ENCODE measurements around the gene PLXND1.
A peak's percentile ranks its signal among the peaks of the same experiment; 100 is the strongest.
"Not testable (repeated sequence)": the region's sequence is repeated elsewhere in the genome, so short reads cannot be mapped to it uniquely, and the experiment has no call there.

Gene PLXND1

GRCh38 chr3:129606636-129607390 is at the start of gene PLXND1:
Gene PLXND1 (minus strand): TSS chr3:129606676. CDS start chr3:129606639, 37 bp downstream.
- peak; percentile 61 for DNase-seq

GRCh38 chr3:129655291-129655700 is 48.8 kb upstream of the PLXND1 start:
- no peak for DNase-seq

GRCh38 chr3:129654131-129654530 is 47.7 kb upstream of the PLXND1 start:
- DNase-seq: no peak

GRCh38 chr3:129653019-129653418 is 46.5 kb upstream of the PLXND1 start:
- no peak for DNase-seq

- no peak for DNase-seq
Measured at GRCh38 chr3:129651435-129652202, 45.1 kb upstream of the PLXND1 start.

- peak; percentile 44 for DNase-seq
Measured at GRCh38 chr3:129650256-129650872, 43.9 kb upstream of the PLXND1 start.

- DNase-seq: no peak
Measured at GRCh38 chr3:129648391-129648790, 41.9 kb upstream of the PLXND1 start.

- no peak for DNase-seq
Measured at GRCh38 chr3:129645286-129645685, 38.8 kb upstream of the PLXND1 start.

GRCh38 chr3:129644836-129645235 is 38.4 kb upstream of the PLXND1 start:
- no peak for DNase-seq

- not testable (repeated sequence) for DNase-seq
Measured at GRCh38 chr3:129641567-129642260, 35.2 kb upstream of the PLXND1 start.

- DNase-seq: not testable (repeated sequence)
Measured at GRCh38 chr3:129640985-129641384, 34.5 kb upstream of the PLXND1 start.

- no peak for DNase-seq
Measured at GRCh38 chr3:129638481-129638880, 32.0 kb upstream of the PLXND1 start.

GRCh38 chr3:129636082-129636481 is 29.6 kb upstream of the PLXND1 start:
- no peak for DNase-seq

- no peak for DNase-seq
Measured at GRCh38 chr3:129635656-129636055, 29.2 kb upstream of the PLXND1 start.

- DNase-seq: no peak
Measured at GRCh38 chr3:129633751-129634481, 27.4 kb upstream of the PLXND1 start.

GRCh38 chr3:129632977-129633376 is 26.5 kb upstream of the PLXND1 start:
- no peak for DNase-seq

GRCh38 chr3:129632556-129632955 is 26.1 kb upstream of the PLXND1 start:
- DNase-seq: no peak

GRCh38 chr3:129632056-129632455 is 25.6 kb upstream of the PLXND1 start:
- DNase-seq: no peak

- DNase-seq: no peak
Measured at GRCh38 chr3:129629011-129629410, 22.5 kb upstream of the PLXND1 start.

GRCh38 chr3:129628169-129628522 is 21.7 kb upstream of the PLXND1 start:
- no peak for DNase-seq

- DNase-seq: peak; percentile 71
Measured at GRCh38 chr3:129627350-129628168, 21.1 kb upstream of the PLXND1 start.

Data from activated T-cell treated with anti-CD3 and anti-CD28 coated beads, Interleukin-2, amount 50 U/mL, for 1 hour (primary cell).